Measurements from ENCODE around the gene UNC13C.

DNA sequence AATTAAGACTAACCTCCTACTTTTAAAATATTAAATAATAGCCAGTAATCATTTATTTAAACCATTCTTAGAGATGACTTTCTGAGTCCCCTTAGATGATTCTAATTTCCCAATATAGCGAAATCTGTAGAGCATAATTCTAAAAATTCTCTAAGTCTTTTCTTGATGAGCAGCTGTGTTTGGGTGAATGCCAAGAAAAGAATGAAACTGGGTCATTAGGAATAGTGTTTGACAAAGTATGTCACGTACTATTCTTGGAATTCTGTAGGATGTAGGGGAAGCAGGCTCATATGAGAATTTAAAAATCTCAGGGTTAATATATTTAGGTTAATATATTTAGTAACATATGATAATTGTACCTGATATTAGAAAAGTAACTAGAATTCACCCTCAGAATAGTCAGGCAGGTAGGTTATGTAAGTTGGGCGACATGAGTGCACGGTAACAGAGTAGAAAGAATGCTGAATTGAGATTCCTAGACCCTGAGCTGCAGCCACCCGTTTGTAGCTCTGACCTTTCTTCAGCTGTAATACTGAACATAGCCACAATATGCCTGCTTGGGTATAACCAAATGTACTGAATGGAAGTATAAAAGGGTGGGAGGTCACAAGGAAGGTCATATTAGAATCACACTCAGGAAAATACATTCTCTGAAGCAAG, 524.3 kb downstream of the UNC13C start:
- no peak for TF ChIP-seq ZNF256 (CRISPR knock-in tag; conservative IDR thresholded peaks at IDR 0.05)
- no peak for TF ChIP-seq POLR2AphosphoS2 (IDR thresholded peaks at IDR 0.05; ENCODE audit: low read depth, low read length)
- TF ChIP-seq ZNF143 (CRISPR knock-in tag; IDR thresholded peaks at IDR 0.05) = no peak
- no peak for TF ChIP-seq ZNF138 (CRISPR knock-in tag; IDR thresholded peaks at IDR 0.05; ENCODE audit: low read depth)
- TF ChIP-seq, protein P1, sequence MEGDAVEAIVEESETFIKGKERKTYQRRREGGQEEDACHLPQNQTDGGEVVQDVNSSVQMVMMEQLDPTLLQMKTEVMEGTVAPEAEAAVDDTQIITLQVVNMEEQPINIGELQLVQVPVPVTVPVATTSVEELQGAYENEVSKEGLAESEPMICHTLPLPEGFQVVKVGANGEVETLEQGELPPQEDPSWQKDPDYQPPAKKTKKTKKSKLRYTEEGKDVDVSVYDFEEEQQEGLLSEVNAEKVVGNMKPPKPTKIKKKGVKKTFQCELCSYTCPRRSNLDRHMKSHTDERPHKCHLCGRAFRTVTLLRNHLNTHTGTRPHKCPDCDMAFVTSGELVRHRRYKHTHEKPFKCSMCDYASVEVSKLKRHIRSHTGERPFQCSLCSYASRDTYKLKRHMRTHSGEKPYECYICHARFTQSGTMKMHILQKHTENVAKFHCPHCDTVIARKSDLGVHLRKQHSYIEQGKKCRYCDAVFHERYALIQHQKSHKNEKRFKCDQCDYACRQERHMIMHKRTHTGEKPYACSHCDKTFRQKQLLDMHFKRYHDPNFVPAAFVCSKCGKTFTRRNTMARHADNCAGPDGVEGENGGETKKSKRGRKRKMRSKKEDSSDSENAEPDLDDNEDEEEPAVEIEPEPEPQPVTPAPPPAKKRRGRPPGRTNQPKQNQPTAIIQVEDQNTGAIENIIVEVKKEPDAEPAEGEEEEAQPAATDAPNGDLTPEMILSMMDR (CRISPR knock-in tag; IDR thresholded peaks at IDR 0.05) = no peak
- no peak for TF ChIP-seq MAFG (CRISPR knock-in tag; IDR thresholded peaks at IDR 0.05)
- no peak for TF ChIP-seq ZFP36 (IDR thresholded peaks at IDR 0.05; ENCODE audit: borderline replicate concordance, low read depth, low read length, partially characterized antibody)
- TF ChIP-seq ELF4 (CRISPR knock-in tag; IDR thresholded peaks at IDR 0.05; ENCODE audit: borderline replicate concordance) = no peak
- TF ChIP-seq NFYB (CRISPR knock-in tag; IDR thresholded peaks at IDR 0.05) = no peak
- TF ChIP-seq ZNF768 (CRISPR knock-in tag; IDR thresholded peaks at IDR 0.05) = no peak
- no peak for TF ChIP-seq ZNF274 (CRISPR knock-in tag; IDR thresholded peaks at IDR 0.05)
